HuH-7.5 (cell line): ENCODE measurements around the gene GLIS1.

Source experiments
- DNase-seq: peaks from one replicate; pipeline ENCODE4 v3.0.0; 2011; ENCODE audit warnings: low spot score

Gene GLIS1

GRCh38 chr1:53580739-53581475 is 158.1 kb downstream of the GLIS1 start:
- DNase-seq, result no peak

GRCh38 chr1:53580009-53580400 is 159.0 kb downstream of the GLIS1 start:
- no peak for DNase-seq

GRCh38 chr1:53579221-53580008 is 159.5 kb downstream of the GLIS1 start:
- DNase-seq, result no peak

GRCh38 chr1:53578358-53578757 is 160.6 kb downstream of the GLIS1 start:
- no peak for DNase-seq

GRCh38 chr1:53577761-53578100 is 161.2 kb downstream of the GLIS1 start:
- no peak for DNase-seq

GRCh38 chr1:53576866-53577760 is 161.9 kb downstream of the GLIS1 start:
- DNase-seq, result no peak

- no peak for DNase-seq
Observed at GRCh38 chr1:53576381-53576801, 162.6 kb downstream of the GLIS1 start.

DNA sequence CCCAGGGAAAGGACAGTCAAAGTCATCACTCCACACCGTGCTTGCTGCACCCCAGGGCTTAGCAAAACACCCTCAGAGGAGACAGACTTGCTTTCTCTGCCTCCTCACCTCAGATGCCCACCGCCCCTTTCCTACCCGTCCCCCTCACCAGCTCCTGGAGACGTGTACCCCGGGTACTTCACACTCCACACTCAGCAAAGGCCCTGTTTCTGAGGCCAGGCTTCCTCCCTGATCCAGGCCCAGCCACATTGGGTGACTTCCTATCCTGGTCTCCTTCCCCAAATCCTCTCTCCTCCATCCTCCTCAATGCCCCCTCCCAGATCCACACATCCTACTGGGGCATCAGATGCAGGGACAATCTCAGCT is 163.0 kb downstream of the GLIS1 start:
- DNase-seq, result no peak

GRCh38 chr1:53575141-53575954 is 163.6 kb downstream of the GLIS1 start:
- DNase-seq, result no peak

DNA sequence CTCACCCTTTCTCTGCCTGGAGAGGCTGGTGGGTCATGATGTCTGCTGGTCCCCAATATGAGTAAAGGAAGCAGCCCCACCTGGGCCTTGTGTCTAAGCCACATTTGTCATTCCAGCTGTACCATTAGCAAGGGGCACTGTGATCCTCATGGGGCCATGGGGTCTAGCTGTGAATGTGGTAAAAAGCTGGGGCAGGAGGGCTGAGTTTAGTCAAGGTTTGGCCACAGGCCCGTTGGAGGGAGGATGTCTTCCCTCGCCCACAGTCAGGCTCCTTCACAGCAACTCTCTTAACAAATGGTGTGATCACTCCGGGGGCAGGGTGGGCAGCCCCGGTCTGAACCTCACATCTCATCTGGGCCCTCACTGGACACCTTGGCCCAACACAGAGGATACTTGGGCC is 164.3 kb downstream of the GLIS1 start:
- no peak for DNase-seq

DNA sequence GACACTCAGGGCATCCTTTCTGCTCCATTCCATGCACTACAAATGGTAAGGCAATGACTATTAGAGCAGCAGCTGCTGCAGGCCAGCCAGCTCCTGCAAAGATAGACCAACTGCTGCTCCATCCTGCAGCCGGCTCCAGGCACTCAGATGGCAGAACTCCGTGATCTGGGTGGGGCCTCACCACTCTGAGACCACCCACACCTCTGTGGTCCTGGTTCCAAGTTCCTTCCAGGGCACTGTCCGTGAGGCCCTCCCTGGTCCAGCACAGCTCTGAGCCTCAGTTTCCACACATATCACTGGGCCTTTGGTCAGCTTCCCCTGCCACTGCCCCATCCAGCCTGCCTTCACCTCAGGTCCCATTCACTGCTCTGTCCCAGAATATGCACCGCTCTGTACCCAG is 165.0 kb downstream of the GLIS1 start:
- no peak for DNase-seq

- DNase-seq, result no peak
Observed at GRCh38 chr1:53573522-53573921, 165.4 kb downstream of the GLIS1 start.

DNA sequence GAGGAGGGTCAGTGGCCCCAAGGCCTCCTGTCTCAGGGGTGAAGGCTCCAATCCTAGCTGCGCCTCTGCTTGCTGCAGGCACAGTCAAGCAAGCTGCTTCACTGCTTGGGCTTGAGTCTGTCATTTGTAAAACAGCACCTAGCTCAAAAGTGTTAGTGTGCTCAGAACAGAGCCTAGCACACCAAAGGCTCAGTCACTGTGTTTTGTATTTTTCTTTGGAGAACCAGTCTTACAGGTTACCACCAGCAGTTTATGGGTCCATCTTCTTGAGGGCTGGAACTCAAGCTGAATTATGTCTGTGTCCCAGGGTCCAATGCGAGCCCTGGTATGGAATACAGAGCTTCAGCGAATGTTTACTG is 166.2 kb downstream of the GLIS1 start:
- DNase-seq, result no peak

DNA sequence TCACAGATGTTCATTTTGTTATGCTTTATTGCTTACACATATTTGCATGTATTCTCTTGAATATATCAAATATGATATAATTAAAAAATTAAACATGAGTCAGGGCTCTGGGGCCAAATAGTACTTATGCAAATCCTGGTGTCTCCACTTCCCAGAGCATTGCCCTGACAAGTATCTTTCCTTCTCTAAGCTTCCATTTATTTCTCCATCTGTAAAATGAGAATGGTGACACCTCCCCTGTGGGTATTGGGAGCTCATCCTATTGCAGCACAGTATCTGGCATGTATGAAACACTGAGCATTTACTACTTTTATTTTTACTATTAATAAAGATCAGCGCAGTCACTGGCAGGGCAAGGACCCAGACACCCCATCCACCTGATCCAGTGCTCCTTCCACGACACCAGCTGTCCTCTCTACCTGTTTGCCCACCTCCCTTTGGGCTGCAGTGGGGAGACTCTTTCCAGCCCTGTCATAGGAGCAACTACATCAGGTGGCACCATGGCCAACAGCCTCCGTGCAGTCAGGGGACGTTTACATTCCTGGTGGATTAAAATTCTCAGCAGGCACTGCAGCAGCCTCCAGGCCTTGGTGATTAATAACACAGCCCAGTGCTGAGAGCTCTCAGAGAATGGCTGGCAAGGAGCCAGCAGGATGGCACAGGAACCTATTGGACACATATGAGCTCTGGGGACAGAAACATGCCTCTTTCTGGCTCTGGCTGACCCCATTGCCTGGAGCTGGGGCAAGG is 166.7 kb downstream of the GLIS1 start:
- no peak for DNase-seq

DNA sequence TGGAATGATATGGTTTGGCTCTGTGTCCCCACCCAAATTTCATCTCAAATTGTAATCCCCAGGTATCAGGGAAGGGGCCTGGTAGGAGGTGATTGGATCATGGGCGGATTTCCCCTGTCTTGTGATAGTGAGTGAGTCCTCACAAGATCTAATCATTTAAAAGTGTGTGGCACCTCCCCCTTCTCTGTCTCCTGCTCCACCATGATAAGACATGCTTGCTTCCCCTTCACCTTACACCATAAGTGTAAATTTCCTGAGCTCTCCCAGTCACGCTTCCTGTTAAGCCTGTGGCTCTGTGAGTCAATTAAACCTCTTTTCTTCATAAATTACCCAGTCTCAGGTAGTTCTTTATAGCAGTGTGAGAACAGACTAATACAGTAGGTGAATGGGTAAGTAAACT is 170.4 kb downstream of the GLIS1 start:
- DNase-seq, result no peak

- DNase-seq, result no peak
Observed at GRCh38 chr1:53567851-53568250, 171.1 kb downstream of the GLIS1 start.

- DNase-seq, result no peak
Observed at GRCh38 chr1:53567450-53567849, 171.5 kb downstream of the GLIS1 start.

- no peak for DNase-seq
Observed at GRCh38 chr1:53563611-53564010, 175.4 kb downstream of the GLIS1 start.

- no peak for DNase-seq
Observed at GRCh38 chr1:53562981-53563379, 176.0 kb downstream of the GLIS1 start.

GRCh38 chr1:53562291-53562980 is 176.5 kb downstream of the GLIS1 start:
- DNase-seq, result no peak
